Large intestine (tissue), 12 donors: ENCODE data around the gene RIPOR2. TPM values are rescaled to one million over a fixed set of nuclear protein-coding genes. Genes with fewer than 3 reads are reported as not detected.

Experiments used
- DNase-seq, 2 donors: peaks; one replicate each; pipeline versions ENCODE4 v3.0.0 to v3.0.0-alpha.2; 2013
- H3K27ac ChIP-seq: one replicate; pipeline ENCODE4 v1.5.1; 2013; ENCODE audit warnings: low read length
- H3K27me3 ChIP-seq: 2 replicates; pipeline ENCODE4 v1.6.1; 2013; ENCODE audit warnings: low read length; ENCODE audit not compliant: control insufficient read depth, insufficient read depth
- H3K36me3 ChIP-seq: 2 replicates; pipeline ENCODE4 v1.6.1; 2013; ENCODE audit warnings: low read length; ENCODE audit not compliant: control insufficient read depth, insufficient read depth
- H3K4me1 ChIP-seq: one replicate; pipeline ENCODE4 v1.6.1; 2013; ENCODE audit warnings: low read length; ENCODE audit not compliant: control insufficient read depth, insufficient read depth
- H3K4me3 ChIP-seq: one replicate; pipeline ENCODE4 v1.5.1; 2013; ENCODE audit warnings: low read length
- H3K9me3 ChIP-seq: one replicate; pipeline ENCODE4 v1.6.1; 2013; ENCODE audit warnings: mild to moderate bottlenecking, low read depth, low read length, moderate library complexity; ENCODE audit not compliant: control insufficient read depth
- WGBS: methylation state at CpG from one replicate; pipeline ENCODE4 v1.1.5; 2013; ENCODE audit warnings: low lambda C conversion rate; ENCODE audit not compliant: insufficient coverage; 5-methylcytosine and 5-hydroxymethylcytosine counted together
- long read RNA-seq, 11 donors: transcript quantifications; one replicate each; lab custom pipeline, GENCODE V29; 2026
- polyA plus RNA-seq: library from polyadenylated mRNA; unstranded; fragments of 120-200 nt; gene quantifications from one replicate; pipeline ENCODE4 v1.2.1, GENCODE V29; 2013

The RIPOR2 gene
- 2.1 TPM for polyA plus RNA-seq
- long read RNA-seq, donor 1, result 0 reads
- long read RNA-seq, donor 2, result 0 reads
- long read RNA-seq, donor 3, result 0 reads
- long read RNA-seq, donor 4, result 0 reads
- long read RNA-seq, donor 5, result 0 reads
- long read RNA-seq, donor 6, result 0 reads
- long read RNA-seq, donor 7, partial matches to known transcripts, result 0 of 1 reads
- long read RNA-seq, donor 7, other reads (novel, unspliced or antisense), result 0 of 1 reads
- long read RNA-seq, donor 8, result 0 reads
- long read RNA-seq, donor 9, partial matches to known transcripts, result 0 of 1 reads
- long read RNA-seq, donor 9, other reads (novel, unspliced or antisense), result 0 of 1 reads
- long read RNA-seq, donor 10, result 0 reads
- long read RNA-seq, donor 11, result 0 reads

- no peaks in the 10 kb centered on the region for H3K4me1 ChIP-seq
- 80% methylated on average over 2 of the region's 10 CpGs for WGBS
- no peaks in the 10 kb centered on the region for H3K36me3 ChIP-seq
- H3K27ac ChIP-seq, result no peak within 1 kb of the TSS
- no peak within 1 kb of the TSS for H3K4me3 ChIP-seq
- no peaks in the 10 kb centered on the region for H3K9me3 ChIP-seq
- H3K27me3 ChIP-seq, result peaks cover 2% of the 10 kb centered on the region
- DNase-seq, result no peak
Observed at GRCh38 chr6:24935366-24936152, at the start of gene RIPOR2. Gene RIPOR2 (minus strand): TSS chr6:24935960. CDS start chr6:24935898, 62 bp downstream.

- H3K4me3 ChIP-seq, result no peak overlapping the region
- H3K27ac ChIP-seq, result no peak overlapping the region
- WGBS, result no CpG with 5 or more reads among the region's 2 CpGs
- H3K9me3 ChIP-seq, result no peaks in the 10 kb centered on the region
- H3K27me3 ChIP-seq, result no peaks in the 10 kb centered on the region
- H3K4me1 ChIP-seq, result no peaks in the 10 kb centered on the region
- H3K36me3 ChIP-seq, result no peaks in the 10 kb centered on the region
- no peak for DNase-seq
Observed at GRCh38 chr6:24985323-24985722, 49.6 kb upstream of the RIPOR2 start.

- no peaks in the 10 kb centered on the region for H3K36me3 ChIP-seq
Observed at GRCh38 chr6:24982231-24982630, 46.5 kb upstream of the RIPOR2 start.

GRCh38 chr6:24981386-24981760 is 45.6 kb upstream of the RIPOR2 start:
- Histone ChIP-seq H3K27me3 (no peaks in the 10 kb centered on the region), H3K36me3 (no peaks in the 10 kb centered on the region), H3K4me1 (no peaks in the 10 kb centered on the region), H3K4me3 (no peak overlapping the region), H3K27ac (no peak overlapping the region), H3K9me3 (no peaks in the 10 kb centered on the region)
- DNase-seq, result no peak
- WGBS, result no CpG with 5 or more reads among the region's 4 CpGs

More at GRCh38 chr6:24982231-24982630, 46.5 kb upstream of the RIPOR2 start:
- no peak for DNase-seq
- no peaks in the 10 kb centered on the region for H3K9me3 ChIP-seq
- no peaks in the 10 kb centered on the region for H3K27me3 ChIP-seq
- no peak overlapping the region for H3K4me3 ChIP-seq
- H3K27ac ChIP-seq, result no peak overlapping the region
- H3K4me1 ChIP-seq, result no peaks in the 10 kb centered on the region

- Histone ChIP-seq H3K27me3 (no peaks in the 10 kb centered on the region), H3K36me3 (no peaks in the 10 kb centered on the region), H3K4me1 (no peaks in the 10 kb centered on the region), H3K9me3 (no peaks in the 10 kb centered on the region), H3K4me3 (no peak overlapping the region), H3K27ac (no peak overlapping the region)
- no peak for DNase-seq
- no CpG with 5 or more reads among the region's 4 CpGs for WGBS
Observed at GRCh38 chr6:24980507-24981385, 45.0 kb upstream of the RIPOR2 start.

- DNase-seq, result no peak
- Histone ChIP-seq H3K4me3 (no peak overlapping the region), H3K27me3 (no peaks in the 10 kb centered on the region), H3K4me1 (no peaks in the 10 kb centered on the region), H3K36me3 (no peaks in the 10 kb centered on the region), H3K27ac (no peak overlapping the region), H3K9me3 (no peaks in the 10 kb centered on the region)
- 86% methylated on average over 1 of the region's 2 CpGs for WGBS
Observed at GRCh38 chr6:24979176-24979575, 43.4 kb upstream of the RIPOR2 start.

- Histone ChIP-seq H3K36me3 (no peaks in the 10 kb centered on the region), H3K27ac (no peak overlapping the region), H3K9me3 (no peaks in the 10 kb centered on the region), H3K4me1 (no peaks in the 10 kb centered on the region), H3K4me3 (no peak overlapping the region), H3K27me3 (no peaks in the 10 kb centered on the region)
- no peak for DNase-seq
- 100% methylated on average over 3 of the region's 7 CpGs for WGBS
Observed at GRCh38 chr6:24974182-24975171, 38.7 kb upstream of the RIPOR2 start.

- Histone ChIP-seq H3K4me1 (no peaks in the 10 kb centered on the region), H3K36me3 (no peaks in the 10 kb centered on the region), H3K9me3 (no peaks in the 10 kb centered on the region), H3K27ac (no peak overlapping the region), H3K4me3 (no peak overlapping the region), H3K27me3 (no peaks in the 10 kb centered on the region)
- no peak for DNase-seq
- no CpG with 5 or more reads among the region's 3 CpGs for WGBS
Observed at GRCh38 chr6:24972311-24972958, 36.7 kb upstream of the RIPOR2 start.

GRCh38 chr6:24971067-24971466 is 35.3 kb upstream of the RIPOR2 start:
- no peak overlapping the region for H3K27ac ChIP-seq
- H3K9me3 ChIP-seq, result no peaks in the 10 kb centered on the region
- WGBS, result no CpG with 5 or more reads among the region's 2 CpGs

More at GRCh38 chr6:24971067-24971466, 35.3 kb upstream of the RIPOR2 start:
- no peak for DNase-seq
- Histone ChIP-seq H3K27me3 (no peaks in the 10 kb centered on the region), H3K36me3 (no peaks in the 10 kb centered on the region), H3K4me3 (no peak overlapping the region), H3K4me1 (no peaks in the 10 kb centered on the region)
